Hepatocyte (in vitro differentiated cells): ENCODE results near the gene FABP7.

Experiments
- EZH2 ChIP-seq: fragments of 200-600 bp; sonication (generic); IDR thresholded peaks from 2 replicates; pipeline ENCODE4 v1.6.1; 2016; ENCODE audit warnings: antibody characterized with exemption, mild to moderate bottlenecking, borderline replicate concordance
- EZH2phosphoT487 ChIP-seq: fragments of 200-600 bp; sonication (generic); IDR thresholded peaks from one replicate; pipeline ENCODE4 v1.6.1; 2018; ENCODE audit warnings: antibody characterized with exemption, mild to moderate bottlenecking, low read depth, moderate library complexity; ENCODE audit not compliant: unreplicated experiment, severe bottlenecking
- TF ChIP-seq, protein P1 (sequence below): fragments of 200-600 bp; sonication (generic); IDR thresholded peaks from 2 replicates; pipeline ENCODE4 v1.5.1; 2016; ENCODE audit warnings: antibody characterized with exemption, mild to moderate bottlenecking; ENCODE audit not compliant: poor library complexity

- TF ChIP-seq, protein P1, sequence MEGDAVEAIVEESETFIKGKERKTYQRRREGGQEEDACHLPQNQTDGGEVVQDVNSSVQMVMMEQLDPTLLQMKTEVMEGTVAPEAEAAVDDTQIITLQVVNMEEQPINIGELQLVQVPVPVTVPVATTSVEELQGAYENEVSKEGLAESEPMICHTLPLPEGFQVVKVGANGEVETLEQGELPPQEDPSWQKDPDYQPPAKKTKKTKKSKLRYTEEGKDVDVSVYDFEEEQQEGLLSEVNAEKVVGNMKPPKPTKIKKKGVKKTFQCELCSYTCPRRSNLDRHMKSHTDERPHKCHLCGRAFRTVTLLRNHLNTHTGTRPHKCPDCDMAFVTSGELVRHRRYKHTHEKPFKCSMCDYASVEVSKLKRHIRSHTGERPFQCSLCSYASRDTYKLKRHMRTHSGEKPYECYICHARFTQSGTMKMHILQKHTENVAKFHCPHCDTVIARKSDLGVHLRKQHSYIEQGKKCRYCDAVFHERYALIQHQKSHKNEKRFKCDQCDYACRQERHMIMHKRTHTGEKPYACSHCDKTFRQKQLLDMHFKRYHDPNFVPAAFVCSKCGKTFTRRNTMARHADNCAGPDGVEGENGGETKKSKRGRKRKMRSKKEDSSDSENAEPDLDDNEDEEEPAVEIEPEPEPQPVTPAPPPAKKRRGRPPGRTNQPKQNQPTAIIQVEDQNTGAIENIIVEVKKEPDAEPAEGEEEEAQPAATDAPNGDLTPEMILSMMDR, result no peak
- TF ChIP-seq EZH2phosphoT487, result no peak
- no peak for TF ChIP-seq EZH2
These were observed 25.3 kb upstream of the FABP7 start for GRCh38 chr6:122754191-122754731.
